GM10248 (cell line): ENCODE data around the gene BPIFA3.

Experiments
- CTCF ChIA-PET: fragments of 300-600 bp; sonication (Branson Sonifier 250); formaldehyde crosslinking; extraction: SDS; loops from one replicate; lab custom pipeline; 2021; ENCODE audit warnings: antibody characterized with exemption; lab: Yijun Ruan, JAX
- POLR2A ChIA-PET: fragments of 350-650 bp; sonication (Branson Sonifier 250); formaldehyde crosslinking; extraction: SDS; loops from one replicate; lab custom pipeline; 2020; ENCODE audit warnings: antibody characterized with exemption; lab: Yijun Ruan, JAX
- DNase-seq: peaks from one replicate; pipeline ENCODE4 v3.0.0; 2012; ENCODE audit errors: extremely low spot score
- CTCF ChIP-seq: IDR thresholded peaks from 2 replicates; pipeline ENCODE4 v1.5.1; 2012; ENCODE audit warnings: mild to moderate bottlenecking, low read depth; ENCODE audit errors: extremely low read depth, missing control alignments, control extremely low read depth

BPIFA3 gene

GRCh38 chr20:33188421-33188820 is 28.7 kb upstream of the BPIFA3 start:
- TF ChIP-seq CTCF, result no peak
- ChIA-PET CTCF (interaction anchor here (1.4 kb wide), 1 partner anchor 30 kb away, joined by 3 read pairs; no protein-coding TSS in a partner anchor), POLR2A (no interaction called here)
- no peak for DNase-seq

- POLR2A ChIA-PET, result no interaction called here
- no peak for TF ChIP-seq CTCF
- CTCF ChIA-PET, result no interaction called here
- DNase-seq, result no peak
Observed at GRCh38 chr20:33191484-33191883, 25.7 kb upstream of the BPIFA3 start.

- POLR2A ChIA-PET, result no interaction called here
- TF ChIP-seq CTCF, result no peak
- CTCF ChIA-PET, result no interaction called here
Observed at GRCh38 chr20:33191955-33192354, 25.2 kb upstream of the BPIFA3 start.

GRCh38 chr20:33192912-33193501 is 24.1 kb upstream of the BPIFA3 start:
- ChIA-PET POLR2A (no interaction called here), CTCF (interaction anchor here (1.2 kb wide), 1 partner anchor 15 kb away, joined by 3 read pairs; no protein-coding TSS in a partner anchor)

More at GRCh38 chr20:33191955-33192354, 25.2 kb upstream of the BPIFA3 start:
- DNase-seq, result no peak

GRCh38 chr20:33199026-33199425 is 18.1 kb upstream of the BPIFA3 start:
- POLR2A ChIA-PET, result no interaction called here

More at GRCh38 chr20:33192912-33193501, 24.1 kb upstream of the BPIFA3 start:
- no peak for TF ChIP-seq CTCF
- no peak for DNase-seq

GRCh38 chr20:33202451-33202850 is 14.7 kb upstream of the BPIFA3 start:
- DNase-seq, result no peak
- ChIA-PET POLR2A (no interaction called here), CTCF (interaction anchor here (0.8 to 0.9 kb wide), 2 partner anchors 12 to 413 kb away, joined by 3 to 4 read pairs; no protein-coding TSS in a partner anchor)
- no peak for TF ChIP-seq CTCF

More at GRCh38 chr20:33199026-33199425, 18.1 kb upstream of the BPIFA3 start:
- no peak for TF ChIP-seq CTCF
- CTCF ChIA-PET, result interaction anchor here (0.7 to 0.9 kb wide), 2 partner anchors 15 to 20 kb away, joined by 3 read pairs; no protein-coding TSS in a partner anchor
- DNase-seq, result no peak
